Measurements from ENCODE around the gene MLANA.

The MLANA gene

GRCh38 chr9:5900622-5901021 is 9.9 kb downstream of the MLANA start:
- Histone ChIP-seq H3K27ac (no peak overlapping the region), H3K4me3 (no peak overlapping the region)
- no peak for TF ChIP-seq CTCF (IDR thresholded peaks at IDR 0.05)
- DNase-seq (ENCODE audit: low spot score): no peak

GRCh38 chr9:5902377-5902776 is 11.7 kb downstream of the MLANA start:
- no peak for DNase-seq (ENCODE audit: low spot score)

GRCh38 chr9:5908918-5909317 is 18.2 kb downstream of the MLANA start:
- Histone ChIP-seq H3K27ac (no peak overlapping the region), H3K4me3 (no peak overlapping the region)
- no peak for DNase-seq (ENCODE audit: low spot score)
- TF ChIP-seq CTCF (IDR thresholded peaks at IDR 0.05): no peak

More at GRCh38 chr9:5902377-5902776, 11.7 kb downstream of the MLANA start:
- no peak for TF ChIP-seq CTCF (IDR thresholded peaks at IDR 0.05)
- Histone ChIP-seq H3K4me3 (no peak overlapping the region), H3K27ac (no peak overlapping the region)

GRCh38 chr9:5909976-5910375 is 19.3 kb downstream of the MLANA start:
- DNase-seq (ENCODE audit: low spot score): no peak
- TF ChIP-seq CTCF (IDR thresholded peaks at IDR 0.05): no peak
- H3K27ac ChIP-seq: no peak overlapping the region
- H3K4me3 ChIP-seq: no peak overlapping the region

GRCh38 chr9:5910413-5911057 is 19.8 kb downstream of the MLANA start:
- H3K27ac ChIP-seq: no peak overlapping the region
- no peak for DNase-seq (ENCODE audit: low spot score)
- no peak overlapping the region for H3K4me3 ChIP-seq
- no peak for TF ChIP-seq CTCF (IDR thresholded peaks at IDR 0.05)

- Histone ChIP-seq H3K4me3 (no peak overlapping the region), H3K27ac (no peak overlapping the region)
- DNase-seq (ENCODE audit: low spot score): no peak
- no peak for TF ChIP-seq CTCF (IDR thresholded peaks at IDR 0.05)
These were observed 24.7 kb downstream of the MLANA start for GRCh38 chr9:5915438-5915837.

GRCh38 chr9:5917273-5917672 is 26.6 kb downstream of the MLANA start:
- no peak for DNase-seq (ENCODE audit: low spot score)
- no peak overlapping the region for H3K27ac ChIP-seq
- H3K4me3 ChIP-seq: no peak overlapping the region
- TF ChIP-seq CTCF (IDR thresholded peaks at IDR 0.05): no peak

Measured in coronary artery (tissue), 2 donors.